ENCODE results near the gene BIRC7. TPM values are rescaled to one million over a fixed set of nuclear protein-coding genes. Genes with fewer than 3 reads are reported as not detected.

The BIRC7 gene
- total RNA-seq, 1 donor from 2014 or later: 1.2 TPM

DNA sequence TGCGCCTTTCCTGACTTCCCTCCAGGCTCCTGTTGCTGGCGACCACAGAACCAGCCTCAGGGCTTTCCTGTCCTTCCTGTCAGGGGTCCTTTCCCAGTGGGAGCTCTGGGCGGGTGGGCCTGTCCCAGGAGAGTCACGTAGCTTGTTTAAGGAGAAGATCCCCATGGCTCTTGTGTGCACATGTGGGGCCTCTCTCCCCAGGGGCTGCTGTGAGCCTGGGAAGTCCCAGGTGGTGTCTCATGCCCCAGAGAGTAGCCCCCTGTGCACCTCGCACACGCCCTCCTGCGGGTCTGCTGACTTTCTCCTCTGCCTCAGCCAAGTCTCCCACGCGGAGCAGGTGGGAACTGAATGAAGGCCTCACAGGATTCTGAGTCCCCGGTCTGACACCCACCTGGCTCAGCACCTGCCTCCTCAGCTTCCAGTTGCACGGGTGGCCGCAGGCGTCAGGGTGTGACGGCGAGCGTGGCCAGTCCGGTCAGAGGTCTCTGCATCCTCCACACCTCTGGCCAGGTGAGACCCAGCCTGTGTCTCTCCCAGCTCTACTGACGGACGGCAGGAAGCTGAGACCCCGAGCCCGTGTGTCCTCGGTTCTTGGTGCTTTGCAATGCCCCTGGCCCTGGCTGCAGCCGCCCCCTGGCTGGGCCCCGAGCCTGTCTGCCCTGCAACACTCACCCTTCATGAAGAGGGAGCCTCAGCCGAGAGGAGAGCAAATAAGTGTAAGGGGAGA lies 24.2 kb downstream of the BIRC7 start:
- H3K27me3 Mint-ChIP-seq: peaks cover 16% of the 10 kb centered on the region
- H3K4me1 Mint-ChIP-seq (ENCODE audit: unreplicated experiment): peaks cover 29% of the 10 kb centered on the region
- no peak overlapping the region for H3K27ac Mint-ChIP-seq
- no peak for DNase-seq (ENCODE audit: extremely low spot score, unreplicated experiment)
- no peaks in the 10 kb centered on the region for H3K36me3 Mint-ChIP-seq
- TF ChIP-seq, protein P1, sequence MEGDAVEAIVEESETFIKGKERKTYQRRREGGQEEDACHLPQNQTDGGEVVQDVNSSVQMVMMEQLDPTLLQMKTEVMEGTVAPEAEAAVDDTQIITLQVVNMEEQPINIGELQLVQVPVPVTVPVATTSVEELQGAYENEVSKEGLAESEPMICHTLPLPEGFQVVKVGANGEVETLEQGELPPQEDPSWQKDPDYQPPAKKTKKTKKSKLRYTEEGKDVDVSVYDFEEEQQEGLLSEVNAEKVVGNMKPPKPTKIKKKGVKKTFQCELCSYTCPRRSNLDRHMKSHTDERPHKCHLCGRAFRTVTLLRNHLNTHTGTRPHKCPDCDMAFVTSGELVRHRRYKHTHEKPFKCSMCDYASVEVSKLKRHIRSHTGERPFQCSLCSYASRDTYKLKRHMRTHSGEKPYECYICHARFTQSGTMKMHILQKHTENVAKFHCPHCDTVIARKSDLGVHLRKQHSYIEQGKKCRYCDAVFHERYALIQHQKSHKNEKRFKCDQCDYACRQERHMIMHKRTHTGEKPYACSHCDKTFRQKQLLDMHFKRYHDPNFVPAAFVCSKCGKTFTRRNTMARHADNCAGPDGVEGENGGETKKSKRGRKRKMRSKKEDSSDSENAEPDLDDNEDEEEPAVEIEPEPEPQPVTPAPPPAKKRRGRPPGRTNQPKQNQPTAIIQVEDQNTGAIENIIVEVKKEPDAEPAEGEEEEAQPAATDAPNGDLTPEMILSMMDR (conservative IDR thresholded peaks at IDR 0.05): no peak
- H3K4me3 Mint-ChIP-seq: no peak overlapping the region
- no peaks in the 10 kb centered on the region for H3K9me3 Mint-ChIP-seq

DNA sequence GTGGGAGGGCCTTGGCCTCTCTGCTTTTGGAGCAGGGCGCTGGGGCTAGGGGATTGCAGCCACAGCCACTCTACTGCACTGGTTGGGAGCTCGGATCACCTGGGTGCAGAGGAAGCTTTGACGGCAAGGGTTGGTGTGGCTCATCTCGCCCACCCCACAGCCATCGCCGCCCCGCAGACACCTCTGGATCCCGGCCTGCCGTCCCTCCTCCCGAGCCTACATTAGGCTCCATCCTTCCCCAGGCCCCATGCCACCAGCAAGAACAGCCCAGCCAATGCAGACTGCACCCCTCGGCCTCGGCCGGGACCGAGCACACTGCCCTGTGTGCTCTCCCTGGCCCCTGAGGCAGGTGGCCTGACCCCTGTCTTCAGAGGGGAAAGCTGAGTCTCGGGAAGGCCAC lies 24.8 kb downstream of the BIRC7 start:
- Mint-ChIP-seq H3K4me3 (no peak overlapping the region), H3K27me3 (peaks cover 10% of the 10 kb centered on the region), H3K4me1 (ENCODE audit: unreplicated experiment) (peaks cover 23% of the 10 kb centered on the region), H3K9me3 (no peaks in the 10 kb centered on the region), H3K36me3 (no peaks in the 10 kb centered on the region), H3K27ac (no peak overlapping the region)
- no peak for DNase-seq (ENCODE audit: extremely low spot score, unreplicated experiment)
- TF ChIP-seq, protein P1 (conservative IDR thresholded peaks at IDR 0.05): no peak

- no peak for DNase-seq (ENCODE audit: extremely low spot score, unreplicated experiment)
Observed at GRCh38 chr20:63261060-63261794, 25.5 kb downstream of the BIRC7 start.

DNA sequence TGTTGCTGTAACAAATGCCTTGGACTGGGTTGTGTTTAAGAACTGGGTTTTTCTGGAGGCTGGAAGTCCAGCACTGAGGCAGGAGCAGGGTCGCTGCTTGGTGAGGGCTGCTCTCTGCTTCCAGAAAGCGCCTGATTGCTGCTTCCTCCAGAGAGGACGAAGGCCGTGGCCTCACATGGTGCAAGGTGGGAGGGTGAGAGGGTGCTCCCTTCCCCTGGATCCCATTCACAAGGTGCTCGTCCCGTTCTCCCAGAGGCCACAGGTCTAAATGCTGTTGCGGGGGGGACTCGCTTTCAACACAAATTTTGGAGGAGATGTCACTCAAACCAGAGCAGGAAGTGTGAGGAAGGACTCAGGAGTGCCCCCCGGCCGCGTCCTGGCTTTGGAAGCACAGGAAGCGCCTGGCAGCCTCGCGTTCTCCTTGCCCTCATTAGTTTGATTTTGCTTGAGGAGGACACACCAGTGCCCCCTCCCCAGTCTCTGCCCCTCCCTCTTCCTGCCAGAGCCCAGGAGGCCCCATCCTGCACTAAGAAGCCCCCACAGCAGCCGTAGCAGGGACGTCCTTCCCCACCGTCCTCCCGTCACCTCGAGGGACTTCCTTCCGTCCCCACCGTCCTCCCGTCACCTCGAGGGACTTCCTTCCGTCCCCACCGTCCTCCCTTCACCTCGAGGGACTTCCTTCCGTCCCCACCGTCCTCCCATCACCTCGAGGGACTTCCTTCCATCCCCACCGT lies 26.3 kb downstream of the BIRC7 start:
- no peak for DNase-seq (ENCODE audit: extremely low spot score, unreplicated experiment)
- H3K9me3 Mint-ChIP-seq: no peaks in the 10 kb centered on the region
- peaks cover 2% of the 10 kb centered on the region for H3K27me3 Mint-ChIP-seq
- peaks cover 12% of the 10 kb centered on the region for H3K4me1 Mint-ChIP-seq (ENCODE audit: unreplicated experiment)
- no peaks in the 10 kb centered on the region for H3K36me3 Mint-ChIP-seq
- peak overlapping the region; percentile 41 for H3K27ac Mint-ChIP-seq
- TF ChIP-seq, protein P1 (conservative IDR thresholded peaks at IDR 0.05): no peak
- H3K4me3 Mint-ChIP-seq: peak overlapping the region; percentile 57

More at GRCh38 chr20:63261060-63261794, 25.5 kb downstream of the BIRC7 start:
- Mint-ChIP-seq H3K4me1 (ENCODE audit: unreplicated experiment) (peaks cover 18% of the 10 kb centered on the region), H3K9me3 (no peaks in the 10 kb centered on the region), H3K4me3 (peak overlapping the region; percentile 57), H3K27ac (peak overlapping the region; percentile 41), H3K36me3 (no peaks in the 10 kb centered on the region), H3K27me3 (peaks cover 4% of the 10 kb centered on the region)
- TF ChIP-seq, protein P1 (conservative IDR thresholded peaks at IDR 0.05): no peak

GRCh38 chr20:63262836-63263235 lies 27.1 kb downstream of the BIRC7 start:
- no peaks in the 10 kb centered on the region for H3K9me3 Mint-ChIP-seq
- no peak for DNase-seq (ENCODE audit: extremely low spot score, unreplicated experiment)
- TF ChIP-seq, protein P1 (conservative IDR thresholded peaks at IDR 0.05): no peak
- H3K27ac Mint-ChIP-seq: no peak overlapping the region
- no peaks in the 10 kb centered on the region for H3K27me3 Mint-ChIP-seq
- H3K4me3 Mint-ChIP-seq: no peak overlapping the region
- no peaks in the 10 kb centered on the region for H3K36me3 Mint-ChIP-seq
- H3K4me1 Mint-ChIP-seq (ENCODE audit: unreplicated experiment): peaks cover 11% of the 10 kb centered on the region
